Measurements from ENCODE around the gene GAGE10. TPM values are rescaled to one million over a fixed set of nuclear protein-coding genes. Genes with fewer than 3 reads are reported as not detected.

The GAGE10 gene, protein sequence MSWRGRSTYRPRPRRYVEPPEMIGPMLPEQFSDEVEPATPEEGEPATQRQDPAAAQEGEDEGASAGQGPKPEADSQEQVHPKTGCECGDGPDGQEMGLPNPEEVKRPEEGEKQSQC
- total RNA-seq: not detected

DNA sequence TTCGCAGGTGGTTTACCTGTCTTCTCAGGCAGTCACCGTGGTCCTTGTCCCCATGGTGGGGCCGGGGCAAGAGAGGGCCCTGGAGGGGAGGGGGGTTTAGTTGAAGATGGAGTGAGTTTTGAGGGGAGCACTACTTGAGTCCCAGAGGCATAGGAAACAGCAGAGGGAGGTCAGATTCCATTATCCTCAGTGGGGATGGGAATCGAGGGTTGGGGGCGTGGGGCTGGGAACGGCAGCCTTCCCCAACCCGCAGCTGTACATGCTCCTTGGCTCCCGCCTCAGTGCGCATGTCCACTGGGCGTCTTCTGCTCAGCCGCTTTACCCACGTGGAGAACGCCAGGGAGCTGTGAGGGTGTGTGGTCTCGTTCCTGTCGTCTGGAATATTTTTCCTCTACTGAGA, at the start of gene GAGE10:
Gene GAGE10, plus strand, starts transcription at position 301 of the 400 bp plus-strand sequence. CDS start 1,214 bp downstream, outside the sequence.
- DNase-seq: no peak

DNA sequence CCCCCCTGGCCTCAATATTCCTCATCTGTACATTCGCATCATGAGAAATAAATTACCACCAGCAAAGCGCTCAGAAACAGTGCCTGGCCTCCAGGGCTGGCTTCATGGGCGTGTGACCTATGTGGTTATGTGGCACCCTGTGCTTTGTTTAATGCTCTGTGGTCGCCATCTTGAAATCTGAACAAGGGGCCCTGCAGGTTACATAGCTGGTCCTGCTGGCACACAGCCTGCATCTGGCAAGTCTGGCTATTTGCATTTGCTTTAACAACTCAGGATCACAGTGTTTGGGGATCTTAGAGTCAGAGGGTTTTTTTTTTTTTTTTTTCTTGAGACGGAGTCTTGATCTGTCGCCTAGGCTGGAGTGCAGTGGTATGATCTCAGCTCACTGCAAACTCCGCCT, 48.8 kb upstream of the GAGE10 start:
- DNase-seq: no peak

DNA sequence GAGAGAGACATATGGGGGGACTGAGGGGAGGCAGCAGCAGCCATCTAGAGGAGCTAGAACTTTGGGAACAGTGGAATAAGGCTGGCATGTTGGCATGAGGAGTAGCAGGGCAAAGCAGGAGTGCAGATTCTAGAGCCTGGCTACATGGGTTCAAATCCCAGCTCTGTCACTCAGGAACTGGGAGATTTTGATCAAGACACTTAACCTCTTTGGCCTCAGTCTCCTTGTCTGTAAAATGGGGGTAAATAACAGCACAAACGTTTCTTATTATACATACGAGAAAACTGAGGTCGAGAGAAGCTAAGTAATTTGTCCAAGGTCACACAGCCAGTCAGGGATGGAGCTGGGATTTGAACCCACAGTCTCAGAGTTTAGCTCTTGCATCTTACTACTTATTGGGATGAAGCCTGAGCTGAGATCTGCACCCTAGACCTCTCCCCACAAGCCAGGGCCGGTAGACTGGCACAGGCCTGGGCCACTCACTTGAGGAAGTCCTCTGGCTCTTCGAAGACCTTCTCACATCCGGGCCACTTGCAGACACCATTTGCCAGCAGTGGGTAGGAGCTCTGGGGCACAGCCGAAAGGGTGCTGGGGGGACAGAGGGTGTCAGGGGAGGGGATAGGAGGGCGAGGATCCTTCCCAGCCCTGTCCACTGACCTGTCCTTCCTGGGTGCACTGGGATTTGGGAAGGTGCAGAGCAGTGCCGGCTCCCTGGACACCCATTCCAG, 47.0 kb upstream of the GAGE10 start:
- DNase-seq: no peak

DNA sequence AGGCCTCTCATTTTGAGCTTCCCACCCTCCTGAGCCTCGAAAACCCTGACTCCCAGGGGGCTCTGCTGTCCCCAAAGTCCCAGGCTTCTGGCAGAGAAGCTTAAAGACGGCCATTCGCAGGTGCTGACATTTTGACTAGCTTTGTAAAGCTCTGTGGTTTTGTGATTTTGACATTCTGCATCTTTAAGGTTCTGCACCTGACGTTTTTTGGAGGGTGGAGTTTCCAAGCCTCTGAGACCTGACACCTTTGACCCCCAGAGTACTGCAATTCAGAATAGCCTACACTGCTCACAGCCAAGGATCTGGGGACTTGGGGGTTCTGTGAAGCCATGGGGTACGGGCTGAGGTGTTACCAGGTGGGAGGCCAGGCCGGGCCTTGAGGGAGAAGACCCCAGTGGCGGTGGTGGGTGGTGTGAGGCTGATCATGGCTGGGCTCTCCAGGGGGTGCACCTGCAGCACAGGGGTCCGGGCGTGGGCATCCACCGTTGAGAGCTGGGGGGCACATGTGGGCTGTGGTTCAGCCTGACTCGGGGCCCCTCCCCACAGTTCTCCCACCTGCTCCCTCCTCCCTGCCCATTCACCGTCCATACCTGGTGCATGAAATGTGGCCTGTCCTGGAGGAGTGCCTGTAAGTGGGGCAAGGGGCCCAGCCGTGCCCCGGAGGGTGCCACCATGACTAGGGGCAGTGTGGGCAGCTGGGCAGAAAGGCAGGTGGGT, 46.2 kb upstream of the GAGE10 start:
- no peak for DNase-seq

DNA sequence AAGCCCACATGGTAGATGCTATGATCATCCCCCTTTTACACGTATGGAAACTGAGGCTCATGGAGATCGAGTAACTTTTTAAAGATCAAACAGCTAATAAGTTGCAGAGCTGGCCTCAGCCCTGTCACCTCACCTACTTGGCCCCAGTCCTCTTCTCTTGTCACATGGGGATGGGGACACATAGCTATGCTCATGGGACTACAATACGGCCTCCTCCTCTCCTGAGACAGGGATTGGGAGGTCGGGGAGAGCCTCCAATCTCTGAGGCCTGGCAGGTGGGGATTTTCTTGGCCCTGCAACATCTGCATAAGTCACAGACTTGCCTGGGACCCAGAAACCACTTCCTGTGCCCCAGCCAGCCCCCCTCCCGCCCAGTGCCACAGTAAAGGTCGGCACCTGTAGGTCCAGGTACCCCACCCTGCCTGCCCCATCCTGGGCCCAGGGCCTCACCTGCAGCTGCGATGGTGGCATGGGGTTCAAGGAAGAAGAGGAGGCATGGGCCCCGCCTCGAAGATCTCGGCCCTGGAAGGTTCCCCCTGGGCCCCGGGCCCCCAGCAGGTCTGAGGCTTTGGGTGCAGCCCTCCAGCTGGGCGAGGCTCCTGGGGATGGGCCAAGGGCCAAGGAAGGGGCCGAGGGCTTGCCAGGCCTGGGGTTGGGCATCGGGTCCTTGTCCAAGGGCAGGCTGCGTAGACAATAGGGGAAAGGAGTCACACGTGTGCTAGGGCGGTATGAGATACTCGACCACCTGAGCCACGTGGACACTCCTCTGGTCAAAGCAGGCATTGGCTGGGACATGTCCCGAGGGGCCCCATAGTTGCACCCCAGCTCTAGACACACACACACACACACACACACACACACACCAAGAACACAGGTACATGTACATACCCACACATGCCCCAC, 45.3 kb upstream of the GAGE10 start:
- DNase-seq: no peak

DNA sequence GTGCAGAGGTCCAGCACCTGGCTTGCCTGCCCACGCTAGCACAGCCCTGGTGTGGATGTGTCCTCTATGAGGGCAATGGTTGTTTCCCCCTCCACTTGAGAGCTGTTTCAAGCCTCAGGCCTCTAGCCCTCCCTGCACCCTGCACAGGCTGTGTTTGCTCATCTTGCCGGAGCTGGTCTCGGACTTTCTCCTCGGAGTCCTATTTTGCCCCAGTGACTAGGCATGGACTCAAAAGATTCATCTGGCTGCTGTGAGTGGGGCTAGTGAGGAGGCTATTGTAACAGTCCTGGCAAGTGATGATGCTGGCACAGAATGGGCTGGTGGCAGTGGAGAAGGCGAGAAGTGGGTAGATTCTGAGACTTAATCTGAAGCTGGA, 44.7 kb upstream of the GAGE10 start:
- DNase-seq: no peak

DNA sequence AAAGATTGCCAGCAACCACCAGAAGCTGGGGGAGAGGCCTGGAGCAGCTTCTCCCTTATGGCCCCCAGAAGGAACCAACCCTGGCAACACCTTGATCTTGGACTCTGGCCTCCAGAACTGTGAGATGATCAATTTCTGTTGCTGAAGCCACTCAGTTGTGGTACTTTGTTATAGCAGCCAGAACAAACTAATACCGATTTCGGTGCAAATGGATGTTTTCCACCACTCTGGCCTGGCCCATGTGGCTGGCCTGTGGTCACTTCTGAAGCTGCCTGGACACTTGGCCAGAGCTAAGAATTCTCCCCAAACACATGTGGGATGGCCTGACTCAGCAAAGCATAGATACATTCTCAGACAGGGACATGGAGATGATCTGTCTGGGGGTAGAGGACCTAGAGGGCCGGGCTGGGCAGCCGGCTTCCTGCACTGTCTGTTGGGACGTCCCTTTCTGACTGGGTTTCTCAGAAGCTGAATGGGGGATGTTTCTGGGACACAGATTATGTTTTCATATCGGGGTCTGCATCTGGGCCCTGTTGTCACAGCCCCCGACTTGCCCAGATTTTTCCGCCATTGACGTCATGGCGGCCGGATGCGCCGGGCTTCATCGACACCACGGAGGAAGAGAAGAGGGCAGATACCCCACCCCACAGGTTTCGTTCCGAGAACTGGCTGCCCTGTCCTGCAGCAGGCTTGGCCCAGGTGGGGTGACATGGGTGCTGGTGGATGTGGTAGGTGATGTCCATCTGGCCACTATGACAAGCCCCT, 43.0 kb upstream of the GAGE10 start:
- no peak for DNase-seq

DNA sequence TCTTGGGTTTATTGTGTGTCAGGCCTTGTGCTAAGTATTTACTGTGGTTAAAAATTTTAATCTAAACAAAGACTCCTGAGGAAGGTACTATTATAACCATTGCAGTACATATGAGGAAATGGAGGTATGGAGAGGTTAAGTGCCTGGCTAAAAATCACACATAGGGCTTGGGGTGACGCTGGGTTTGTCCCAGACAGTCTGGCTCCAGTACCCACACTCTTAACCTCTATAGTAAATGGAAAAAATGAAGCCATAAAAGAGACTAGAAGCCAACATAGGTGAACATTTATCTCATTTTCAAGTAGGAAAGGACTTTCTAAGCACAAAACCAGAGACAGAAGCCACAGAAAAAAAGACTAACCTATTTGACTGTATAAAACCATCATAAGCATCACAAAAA, 40.8 kb upstream of the GAGE10 start:
- no peak for DNase-seq

DNA sequence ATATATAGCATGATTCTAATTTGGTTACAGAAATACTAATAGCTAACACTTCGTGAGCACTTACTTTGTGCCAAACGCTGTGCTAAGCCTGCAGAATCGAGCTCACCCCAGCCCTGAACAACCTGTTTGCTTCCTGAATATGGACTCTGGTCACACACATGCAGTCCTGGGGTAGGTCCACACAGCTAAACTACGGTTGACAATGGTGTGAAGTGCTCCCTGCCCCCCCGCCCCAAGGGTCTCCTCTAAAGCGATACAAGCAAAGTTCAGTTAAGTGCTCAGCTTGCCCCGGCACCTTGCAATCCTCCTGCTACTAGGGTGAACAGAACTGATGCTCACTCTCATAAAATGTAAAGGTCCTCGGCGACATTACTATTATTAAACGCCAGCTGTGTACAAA, 39.8 kb upstream of the GAGE10 start:
- no peak for DNase-seq

DNA sequence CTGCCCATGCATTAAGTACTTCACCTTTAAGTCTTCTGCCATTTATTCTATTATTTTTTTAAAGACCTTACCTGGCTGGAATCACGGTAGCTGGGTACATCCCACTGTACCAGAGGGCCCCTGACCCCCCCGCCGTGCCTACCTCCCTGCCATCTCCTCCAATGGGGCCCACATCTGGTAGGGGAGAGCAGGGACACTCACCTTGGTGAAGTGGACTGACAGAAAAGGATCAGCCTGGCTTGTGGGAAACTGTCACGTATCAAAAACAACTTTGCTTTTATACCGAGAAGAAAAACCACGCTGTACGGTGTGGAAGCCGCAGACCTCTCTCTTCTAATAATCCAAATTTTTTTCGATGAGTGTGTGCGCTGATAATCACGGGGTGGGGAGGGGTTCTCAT, 39.0 kb upstream of the GAGE10 start, which contains the start of gene FOXP3:
Gene FOXP3, minus strand, starts transcription at position 251 of the 400 bp plus-strand sequence. CDS start 6,205 bp downstream, outside the sequence.
- no peak for DNase-seq

DNA sequence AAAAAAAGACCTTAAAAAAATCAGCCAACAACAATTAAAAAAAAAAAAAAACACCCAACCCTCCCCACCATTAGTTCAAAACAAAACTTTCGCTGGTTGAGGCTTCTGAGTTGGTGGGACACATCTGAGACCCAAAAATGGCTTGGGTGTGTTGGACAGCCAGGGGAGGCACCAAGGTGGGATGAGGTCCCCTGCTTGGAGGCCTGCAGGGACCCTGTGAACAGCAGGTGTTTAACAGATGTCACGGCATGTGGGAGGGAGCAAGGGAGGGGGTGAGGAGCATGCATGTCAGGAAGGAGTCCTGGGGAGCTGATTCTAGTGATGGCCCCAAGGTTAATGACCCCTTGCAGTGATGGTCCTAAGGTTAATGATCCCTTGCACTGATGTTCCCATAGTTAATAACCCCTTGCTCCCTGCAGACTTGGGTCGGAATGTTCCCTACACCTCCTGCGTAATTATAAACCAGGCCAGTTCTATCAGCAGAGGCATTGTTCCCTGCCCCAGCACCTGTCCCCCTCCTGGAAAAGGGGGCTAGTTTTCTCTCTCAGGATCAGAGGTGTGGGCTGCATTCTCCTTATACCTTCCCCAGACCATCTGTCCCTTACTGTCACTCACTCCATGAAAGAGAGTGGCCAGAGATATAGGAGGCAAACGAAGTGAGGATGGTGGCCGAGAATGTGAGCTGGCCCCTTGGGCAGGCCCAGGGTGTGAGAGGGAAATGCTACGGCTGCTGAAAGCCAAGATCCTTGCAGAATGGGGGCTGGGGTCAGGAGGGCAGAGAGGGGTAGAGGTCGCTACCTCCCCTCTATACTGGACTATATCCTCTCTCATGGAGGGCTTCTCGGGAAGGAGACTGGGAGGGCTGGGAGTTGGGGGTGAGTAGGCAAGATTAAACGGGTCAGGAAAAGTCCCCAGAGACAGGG, 36.7 kb upstream of the GAGE10 start:
- DNase-seq: no peak

DNA sequence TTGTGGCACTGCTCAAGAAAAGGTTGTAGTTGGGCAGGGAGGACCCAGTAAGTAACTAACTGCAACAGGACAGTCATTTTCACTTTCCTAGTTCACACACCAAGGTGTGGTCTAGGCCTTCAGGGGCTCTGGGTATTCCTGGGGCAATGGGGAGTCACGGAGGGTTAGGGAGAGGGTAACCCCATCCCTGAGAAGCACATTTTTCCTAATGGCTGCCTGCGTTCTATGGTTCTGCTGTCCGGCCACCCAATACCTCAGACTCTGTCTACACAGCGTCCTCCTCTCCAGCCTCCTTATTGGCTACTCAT, 34.8 kb upstream of the GAGE10 start:
- no peak for DNase-seq

DNA sequence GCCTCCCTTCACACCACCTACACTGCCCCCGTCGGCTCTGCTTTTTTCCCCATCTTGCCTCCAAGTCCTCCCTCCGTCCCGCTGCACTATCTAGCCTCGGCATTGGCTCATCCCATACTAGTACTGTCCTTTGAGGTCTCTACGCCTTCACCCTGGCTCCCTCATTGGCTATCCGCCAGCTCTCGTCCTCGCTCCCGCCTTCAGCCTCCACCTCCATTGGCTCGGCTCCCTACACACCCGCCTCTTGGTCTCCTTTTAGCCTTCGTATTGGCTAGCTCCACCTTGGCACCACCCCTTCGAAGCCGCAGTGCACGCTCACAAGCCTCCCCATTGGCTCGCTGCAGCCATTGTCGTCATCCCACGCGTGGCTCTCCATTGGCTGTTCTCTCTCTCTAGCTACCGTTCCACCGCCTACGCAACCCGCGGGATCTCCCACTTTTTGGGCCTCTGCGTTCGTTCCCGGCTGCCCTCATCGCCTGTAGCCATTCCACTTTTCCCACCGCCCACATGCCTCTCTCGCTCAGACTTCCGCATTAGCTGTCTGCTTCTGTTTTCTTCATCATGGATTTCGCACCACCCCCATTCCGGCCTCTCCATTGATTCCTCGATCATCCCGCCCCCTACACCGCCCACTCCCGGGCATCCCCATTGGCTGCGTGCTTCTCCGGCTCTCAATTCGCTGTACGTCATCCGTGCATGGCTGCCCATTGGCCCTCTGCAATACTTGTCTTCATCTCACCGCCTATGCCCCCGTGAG, 34.3 kb upstream of the GAGE10 start:
- peak; percentile 90 for DNase-seq

DNA sequence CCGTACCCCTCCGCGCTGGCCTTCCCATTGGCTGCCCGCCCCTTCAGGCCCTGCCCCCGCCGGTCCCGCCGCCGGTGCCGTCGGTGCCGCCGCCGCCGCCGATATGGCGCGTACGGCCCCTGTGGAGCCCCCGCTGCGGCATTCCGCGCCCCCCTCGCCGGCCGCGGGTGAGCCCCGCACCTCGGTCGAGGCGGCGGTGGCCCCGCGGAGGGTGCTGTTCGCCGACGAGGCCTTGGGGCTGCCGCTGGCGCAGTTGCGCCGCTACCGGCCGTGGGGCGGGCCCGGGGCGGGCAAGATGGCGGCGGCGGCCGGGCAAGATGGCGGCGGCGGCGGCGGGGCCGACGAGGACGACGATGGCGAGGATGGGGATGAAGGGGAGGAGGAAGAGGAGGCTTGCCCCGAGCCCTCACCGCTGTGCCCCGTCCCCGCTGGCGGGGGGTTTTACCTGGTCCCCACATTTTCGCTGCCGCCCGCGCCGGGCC, 33.6 kb upstream of the GAGE10 start, which contains the start of gene PPP1R3F:
Gene PPP1R3F, plus strand, starts transcription at position 27 of the 482 bp plus-strand sequence. Its CDS starts 77 bp downstream, at position 104.
- peak; percentile 26 for DNase-seq

DNA sequence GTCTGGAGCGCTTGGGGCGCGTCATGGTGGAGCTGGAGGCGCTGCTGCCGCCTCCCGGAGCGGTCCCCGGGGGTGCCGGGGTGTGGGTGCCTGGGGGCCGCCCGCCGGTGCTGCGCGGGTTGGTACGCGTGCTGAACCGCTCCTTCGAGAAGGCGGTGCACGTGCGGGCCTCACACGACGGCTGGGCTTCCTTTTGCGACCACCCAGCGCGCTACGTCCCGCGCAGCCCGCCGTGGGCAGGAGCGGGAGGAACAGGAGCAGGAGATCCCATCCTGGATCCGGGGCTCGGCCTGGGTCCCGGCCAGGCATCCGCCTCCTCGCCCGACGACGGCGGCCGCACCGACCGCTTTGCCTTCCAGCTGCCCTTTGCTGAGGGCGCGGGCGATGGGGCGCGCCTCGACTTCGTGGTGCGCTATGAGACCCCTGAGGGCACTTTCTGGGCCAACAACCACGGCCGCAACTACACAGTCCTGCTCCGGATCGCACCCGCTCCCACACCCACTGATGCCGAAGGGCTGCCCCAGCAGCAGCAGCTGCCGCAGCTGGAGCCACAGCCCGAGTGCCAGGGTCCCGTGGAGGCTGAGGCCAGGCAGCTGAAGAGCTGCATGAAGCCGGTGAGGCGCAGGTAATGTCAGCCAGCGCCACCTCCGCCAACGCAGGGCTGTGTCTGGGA, 33.1 kb upstream of the GAGE10 start:
- no peak for DNase-seq

DNA sequence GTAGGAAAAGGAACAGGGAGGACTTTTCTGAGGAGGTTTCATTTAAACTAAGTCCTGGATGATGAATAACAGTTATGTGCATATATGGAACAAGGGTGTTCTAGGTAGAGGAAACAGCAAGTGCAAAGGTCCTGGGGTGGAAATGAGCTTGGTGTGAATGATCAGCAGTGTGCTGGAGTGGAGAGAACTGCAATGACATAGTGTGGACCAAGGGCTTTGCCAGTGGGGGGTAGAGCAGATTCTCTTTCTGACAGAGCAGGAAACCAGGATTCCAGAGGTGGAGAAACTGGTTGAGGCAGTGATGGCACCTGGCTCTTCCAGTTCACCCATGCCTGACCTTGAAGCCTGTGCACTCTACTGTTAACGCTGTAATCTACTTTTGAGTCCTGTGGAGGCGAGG, 32.1 kb upstream of the GAGE10 start:
- no peak for DNase-seq

DNA sequence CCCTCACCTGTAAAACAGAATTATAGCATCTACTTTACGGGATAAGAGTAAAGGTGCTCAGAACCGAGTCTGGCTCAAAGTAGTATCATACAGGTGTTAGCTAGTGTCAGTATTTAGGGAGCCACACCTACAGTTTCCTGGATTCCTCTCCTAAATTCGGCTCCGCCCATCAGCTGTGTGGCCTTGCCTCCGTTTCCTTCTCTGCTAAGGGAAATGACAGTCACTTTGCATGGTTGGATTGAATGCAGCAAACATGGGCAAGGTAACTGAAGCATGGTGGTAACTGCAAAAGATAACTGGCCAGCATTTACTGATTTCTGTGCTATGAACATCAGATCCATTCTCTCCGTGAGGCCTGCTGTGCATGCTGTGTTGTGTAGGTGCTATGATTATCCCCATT, 31.0 kb upstream of the GAGE10 start:
- no peak for DNase-seq

DNA sequence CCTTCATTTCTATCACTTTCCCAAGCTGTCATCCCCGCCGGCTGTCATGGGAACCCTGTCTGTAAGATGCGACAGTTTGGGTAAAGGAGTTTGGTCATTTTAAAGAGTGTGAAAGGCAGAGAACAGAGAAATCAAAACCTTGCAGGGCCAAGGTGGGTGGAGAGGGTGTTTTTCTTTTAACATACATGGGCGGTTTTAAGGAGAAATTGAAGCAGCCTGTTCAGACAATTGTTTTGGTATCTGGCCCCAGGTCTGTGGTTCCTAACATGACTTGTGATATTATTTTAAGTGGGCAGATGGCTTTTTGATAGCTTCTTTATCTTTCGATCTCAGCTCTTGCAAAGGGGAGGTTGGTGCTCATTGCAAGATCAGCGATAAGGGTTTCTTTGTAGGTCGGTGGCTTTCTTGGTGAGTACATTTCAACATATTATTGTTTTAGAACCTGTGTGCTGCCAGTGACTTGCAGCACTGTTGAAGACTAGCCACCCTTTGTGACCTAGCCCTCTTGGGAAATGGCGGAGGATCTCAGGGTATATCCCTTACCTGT, 30.2 kb upstream of the GAGE10 start:
- peak; percentile 23 for DNase-seq

DNA sequence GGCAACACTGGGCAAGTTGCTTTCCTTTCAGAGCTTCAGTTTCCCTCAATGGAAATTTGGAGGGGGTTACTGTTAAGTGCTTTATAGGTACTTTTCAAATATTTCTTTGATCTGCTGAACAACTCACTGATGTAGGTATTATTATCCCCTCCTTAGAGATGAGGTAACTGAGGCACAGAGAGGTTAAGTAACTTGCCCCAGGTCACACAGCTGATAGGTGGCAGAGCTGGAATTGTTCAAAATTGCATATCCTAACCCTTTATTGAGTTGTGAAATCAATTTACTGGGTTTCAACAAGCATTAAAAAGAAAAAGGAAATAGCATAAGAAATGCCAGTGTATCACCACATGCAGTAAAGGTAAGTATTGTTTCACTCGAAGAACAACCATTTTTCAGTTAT, 27.2 kb upstream of the GAGE10 start:
- no peak for DNase-seq

Measured in effector CD4-positive, alpha-beta T cell (primary cell).